ENCODE measurements around the gene FBLN2.

GRCh38 chr3:13629644-13630043, 80.7 kb downstream of the FBLN2 start:
- TF ChIP-seq POLR2A (IDR thresholded peaks at IDR 0.05) (no peak), CTCF (IDR thresholded peaks at IDR 0.05) (no peak), POLR2AphosphoS5 (IDR thresholded peaks at IDR 0.05) (no peak)
